Activated T-helper 1 cell treated with anti-CD3 and anti-CD28 coated beads, Interleukin-12 subunit alpha, Interleukin-12 subunit beta, Interleukin-2, Interleukin-4 antibody, amounts not matched to agents 30 ng/mL and 10 ng/mL and 1 ng/mL, durations not matched to agents 14 hours and 24 hours and 36 hours (primary cell): ENCODE measurements around the gene FMN1. TPM values are rescaled to one million over a fixed set of nuclear protein-coding genes. Genes with fewer than 3 reads are reported as not detected.

Experiments used
- DNase-seq: peaks from one replicate; pipeline ENCODE4 v3.0.0; 2021; ENCODE audit warnings: low spot score
- H3K27ac Mint-ChIP-seq: one replicate; pipeline ENCODE4 v1.8.0; 2021; ENCODE audit warnings: mild to moderate bottlenecking, mixed read lengths
- H3K27me3 Mint-ChIP-seq: one replicate; pipeline ENCODE4 v1.8.0; 2022; ENCODE audit warnings: mild to moderate bottlenecking, moderate library complexity, mixed read lengths; ENCODE audit not compliant: insufficient read depth
- H3K36me3 Mint-ChIP-seq: one replicate; pipeline ENCODE4 v1.8.0; 2021; ENCODE audit warnings: low read depth, mixed read lengths
- H3K4me1 Mint-ChIP-seq: one replicate; pipeline ENCODE4 v1.8.0; 2021; ENCODE audit warnings: low read depth, mixed read lengths
- H3K4me3 Mint-ChIP-seq: one replicate; pipeline ENCODE4 v1.8.0; 2021; ENCODE audit warnings: mild to moderate bottlenecking, moderate library complexity, mixed read lengths
- H3K9me3 Mint-ChIP-seq: one replicate; pipeline ENCODE4 v1.8.0; 2021; ENCODE audit warnings: mixed read lengths
- intact Hi-C: fragments of 100-400 bp; cut with micrococcal nuclease; formaldehyde crosslinking; loops from one replicate; pipeline ENCODE4 v1.15.1; 2024
- total RNA-seq: library from RNA; stranded (reverse); gene quantifications from 2 replicates; pipeline ENCODE4 v1.2.3, GENCODE V29; 2022

The FMN1 gene
- total RNA-seq, 1 donor from 2014 or later: 0.03 TPM

- Mint-ChIP-seq H3K4me1 (no peaks in the 10 kb centered on the region), H3K9me3 (no peaks in the 10 kb centered on the region), H3K27me3 (peaks cover 7% of the 10 kb centered on the region), H3K4me3 (no peak overlapping the region), H3K36me3 (no peaks in the 10 kb centered on the region), H3K27ac (no peak overlapping the region)
- DNase-seq: no peak
- intact Hi-C loops: no loop called here
Measured at GRCh38 chr15:32787949-32788348, 406.6 kb downstream of the FMN1 start.

GRCh38 chr15:32786906-32787305 is 407.6 kb downstream of the FMN1 start:
- Mint-ChIP-seq H3K4me1 (no peaks in the 10 kb centered on the region), H3K27me3 (peaks cover 11% of the 10 kb centered on the region)
- DNase-seq: no peak

GRCh38 chr15:32784581-32784980 is 409.9 kb downstream of the FMN1 start:
- H3K4me1 Mint-ChIP-seq: no peaks in the 10 kb centered on the region
- H3K36me3 Mint-ChIP-seq: no peaks in the 10 kb centered on the region
- no peak overlapping the region for H3K27ac Mint-ChIP-seq
- no peak for DNase-seq
- H3K4me3 Mint-ChIP-seq: no peak overlapping the region
- H3K27me3 Mint-ChIP-seq: peaks cover 9% of the 10 kb centered on the region
- intact Hi-C loops: no loop called here
- H3K9me3 Mint-ChIP-seq: no peaks in the 10 kb centered on the region

More at GRCh38 chr15:32786906-32787305, 407.6 kb downstream of the FMN1 start:
- H3K4me3 Mint-ChIP-seq: no peak overlapping the region
- no peaks in the 10 kb centered on the region for H3K36me3 Mint-ChIP-seq
- intact Hi-C loops: no loop called here
- H3K9me3 Mint-ChIP-seq: no peaks in the 10 kb centered on the region
- H3K27ac Mint-ChIP-seq: no peak overlapping the region

GRCh38 chr15:32781781-32782180 is 412.7 kb downstream of the FMN1 start:
- Mint-ChIP-seq H3K27ac (no peak overlapping the region), H3K4me1 (no peaks in the 10 kb centered on the region), H3K36me3 (no peaks in the 10 kb centered on the region), H3K4me3 (no peak overlapping the region), H3K27me3 (peaks cover 6% of the 10 kb centered on the region), H3K9me3 (no peaks in the 10 kb centered on the region)
- intact Hi-C loops: no loop called here
- DNase-seq: no peak

GRCh38 chr15:32778391-32779176 is 415.9 kb downstream of the FMN1 start:
- no peaks in the 10 kb centered on the region for H3K4me1 Mint-ChIP-seq
- no peaks in the 10 kb centered on the region for H3K36me3 Mint-ChIP-seq
- H3K4me3 Mint-ChIP-seq: no peak overlapping the region
- no peak overlapping the region for H3K27ac Mint-ChIP-seq
- no peaks in the 10 kb centered on the region for H3K9me3 Mint-ChIP-seq
- intact Hi-C loops: no loop called here
- H3K27me3 Mint-ChIP-seq: peaks cover 5% of the 10 kb centered on the region
- no peak for DNase-seq

GRCh38 chr15:32775103-32775502 is 419.4 kb downstream of the FMN1 start:
- Mint-ChIP-seq H3K36me3 (no peaks in the 10 kb centered on the region), H3K4me3 (no peak overlapping the region), H3K27me3 (peaks cover 3% of the 10 kb centered on the region), H3K27ac (no peak overlapping the region), H3K9me3 (no peaks in the 10 kb centered on the region), H3K4me1 (no peaks in the 10 kb centered on the region)
- intact Hi-C loops: no loop called here
- DNase-seq: no peak

GRCh38 chr15:32774022-32774421 is 420.5 kb downstream of the FMN1 start:
- intact Hi-C loops: no loop called here
- no peak for DNase-seq
- no peaks in the 10 kb centered on the region for H3K36me3 Mint-ChIP-seq
- H3K27me3 Mint-ChIP-seq: peaks cover 5% of the 10 kb centered on the region
- H3K4me1 Mint-ChIP-seq: no peaks in the 10 kb centered on the region
- H3K27ac Mint-ChIP-seq: no peak overlapping the region
- H3K4me3 Mint-ChIP-seq: no peak overlapping the region
- no peaks in the 10 kb centered on the region for H3K9me3 Mint-ChIP-seq

GRCh38 chr15:32767236-32767635 is 427.3 kb downstream of the FMN1 start:
- H3K27ac Mint-ChIP-seq: no peak overlapping the region
- no peaks in the 10 kb centered on the region for H3K36me3 Mint-ChIP-seq
- H3K4me3 Mint-ChIP-seq: no peak overlapping the region
- H3K27me3 Mint-ChIP-seq: peaks cover 7% of the 10 kb centered on the region
- intact Hi-C loops: no loop called here
- DNase-seq: no peak
- no peaks in the 10 kb centered on the region for H3K9me3 Mint-ChIP-seq
- H3K4me1 Mint-ChIP-seq: no peaks in the 10 kb centered on the region

- peaks cover 13% of the 10 kb centered on the region for H3K27me3 Mint-ChIP-seq
- H3K36me3 Mint-ChIP-seq: no peaks in the 10 kb centered on the region
- DNase-seq: no peak
- no peaks in the 10 kb centered on the region for H3K9me3 Mint-ChIP-seq
- H3K4me1 Mint-ChIP-seq: no peaks in the 10 kb centered on the region
- intact Hi-C loops: no loop called here
- no peak overlapping the region for H3K27ac Mint-ChIP-seq
- H3K4me3 Mint-ChIP-seq: no peak overlapping the region
Measured at GRCh38 chr15:32766101-32766500, 428.4 kb downstream of the FMN1 start.

GRCh38 chr15:32765236-32765635 is 429.3 kb downstream of the FMN1 start:
- Mint-ChIP-seq H3K9me3 (no peaks in the 10 kb centered on the region), H3K27ac (no peak overlapping the region), H3K4me1 (no peaks in the 10 kb centered on the region), H3K27me3 (peaks cover 16% of the 10 kb centered on the region), H3K4me3 (no peak overlapping the region), H3K36me3 (no peaks in the 10 kb centered on the region)
- intact Hi-C loops: no loop called here
- DNase-seq: no peak

GRCh38 chr15:32763295-32763694 is 431.2 kb downstream of the FMN1 start:
- H3K36me3 Mint-ChIP-seq: no peaks in the 10 kb centered on the region
- H3K27me3 Mint-ChIP-seq: peaks cover 13% of the 10 kb centered on the region
- H3K9me3 Mint-ChIP-seq: no peaks in the 10 kb centered on the region
- intact Hi-C loops: no loop called here
- no peak overlapping the region for H3K27ac Mint-ChIP-seq
- no peak for DNase-seq
- H3K4me3 Mint-ChIP-seq: no peak overlapping the region
- H3K4me1 Mint-ChIP-seq: no peaks in the 10 kb centered on the region

GRCh38 chr15:32757426-32757825 is 437.1 kb downstream of the FMN1 start:
- no peak overlapping the region for H3K27ac Mint-ChIP-seq
- DNase-seq: no peak
- no peaks in the 10 kb centered on the region for H3K9me3 Mint-ChIP-seq
- H3K27me3 Mint-ChIP-seq: peaks cover 19% of the 10 kb centered on the region
- no peaks in the 10 kb centered on the region for H3K4me1 Mint-ChIP-seq
- no peak overlapping the region for H3K4me3 Mint-ChIP-seq
- H3K36me3 Mint-ChIP-seq: no peaks in the 10 kb centered on the region
- intact Hi-C loops: no loop called here

- intact Hi-C loops: no loop called here
- Mint-ChIP-seq H3K36me3 (no peaks in the 10 kb centered on the region), H3K9me3 (no peaks in the 10 kb centered on the region), H3K4me1 (no peaks in the 10 kb centered on the region), H3K4me3 (no peak overlapping the region), H3K27ac (no peak overlapping the region), H3K27me3 (peaks cover 15% of the 10 kb centered on the region)
- no peak for DNase-seq
Measured at GRCh38 chr15:32750979-32751378, 443.5 kb downstream of the FMN1 start.

GRCh38 chr15:32747921-32748342 is 446.6 kb downstream of the FMN1 start:
- H3K27ac Mint-ChIP-seq: no peak overlapping the region
- no peaks in the 10 kb centered on the region for H3K36me3 Mint-ChIP-seq
- intact Hi-C loops: no loop called here
- peaks cover 17% of the 10 kb centered on the region for H3K27me3 Mint-ChIP-seq
- H3K4me1 Mint-ChIP-seq: no peaks in the 10 kb centered on the region
- DNase-seq: no peak
- H3K4me3 Mint-ChIP-seq: no peak overlapping the region
- no peaks in the 10 kb centered on the region for H3K9me3 Mint-ChIP-seq
